GM21423 (cell line): Measurements from ENCODE around the gene PTOV1.

ENCODE experiments used
- ATAC-seq: cut with Tn5 transposase; IDR thresholded peaks from one replicate; pipeline ENCODE4 v1.9.1; 2021; ENCODE audit warnings: mild to moderate bottlenecking, moderate library complexity; ENCODE audit not compliant: unreplicated experiment

PTOV1 gene

DNA sequence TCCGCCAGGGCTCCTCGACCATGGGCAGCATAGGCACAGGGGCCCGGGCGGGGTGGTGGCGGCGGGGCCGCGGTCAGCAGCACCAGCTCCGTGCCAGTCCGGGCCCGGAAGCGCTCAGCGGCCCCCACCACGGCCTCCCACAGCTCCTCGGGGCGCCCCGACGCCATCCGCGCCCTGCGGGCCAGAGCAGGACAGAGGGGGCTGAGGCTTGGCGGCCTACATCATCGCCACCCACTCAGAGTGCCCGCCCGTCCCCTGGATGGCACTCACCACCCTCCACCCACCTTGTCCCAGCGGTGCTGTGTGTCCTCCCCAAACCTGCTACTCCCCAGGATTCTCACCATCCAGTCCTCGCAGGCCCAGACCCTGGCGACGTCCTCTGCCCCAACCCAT, 22.2 kb downstream of the PTOV1 start:
- ATAC-seq, result no peak

- no peak for ATAC-seq
Measured at GRCh38 chr19:49873834-49874233, 22.9 kb downstream of the PTOV1 start.

GRCh38 chr19:49874503-49875157, 23.7 kb downstream of the PTOV1 start:
- ATAC-seq, result no peak

DNA sequence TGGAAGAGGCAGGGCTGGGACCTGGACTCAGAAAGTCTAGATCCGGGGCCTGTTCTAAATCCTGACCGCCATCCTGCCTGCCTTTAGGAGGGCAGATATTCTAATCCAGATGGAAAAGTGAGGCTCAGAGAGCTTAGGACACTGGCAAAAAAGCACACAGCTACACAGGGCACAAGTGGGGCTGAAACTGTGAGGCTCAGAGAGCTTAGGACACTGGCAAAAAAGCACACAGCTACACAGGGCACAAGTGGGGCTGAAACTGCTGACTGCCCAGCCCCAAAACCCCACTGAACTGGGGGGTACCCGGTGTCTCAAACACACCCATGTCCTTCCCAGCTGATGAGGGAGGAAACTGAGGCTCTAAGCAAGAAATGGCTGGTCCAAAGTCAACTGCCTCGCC, 24.2 kb downstream of the PTOV1 start:
- no peak for ATAC-seq

DNA sequence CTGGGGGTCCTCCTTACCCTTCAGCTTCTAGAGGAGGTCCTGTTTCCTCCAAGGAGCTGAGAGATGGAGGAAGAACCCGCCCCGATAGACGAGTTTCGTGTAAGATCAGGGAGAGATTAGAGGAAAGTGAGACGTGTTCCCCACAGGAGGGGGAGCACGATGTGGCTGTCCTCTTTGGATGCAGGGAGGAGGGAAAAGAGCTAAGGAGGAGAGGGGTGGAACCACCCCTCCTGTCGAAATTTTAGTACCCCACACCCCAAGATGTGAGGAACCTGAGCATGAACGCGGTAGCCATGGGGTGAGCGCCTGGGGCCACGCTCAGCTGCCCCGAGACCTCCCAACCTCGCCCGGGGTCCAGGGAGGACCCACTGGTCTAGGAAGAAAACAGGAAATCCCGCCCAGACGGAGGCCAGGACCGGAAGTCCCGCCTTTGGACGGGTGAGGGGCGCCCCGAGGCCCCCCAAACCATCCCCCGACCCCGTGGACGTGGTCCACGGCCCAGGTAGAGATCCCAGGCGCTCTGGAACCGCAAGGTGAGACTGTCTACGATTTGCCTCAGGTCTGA, 25.0 kb downstream of the PTOV1 start:
- ATAC-seq, result no peak

DNA sequence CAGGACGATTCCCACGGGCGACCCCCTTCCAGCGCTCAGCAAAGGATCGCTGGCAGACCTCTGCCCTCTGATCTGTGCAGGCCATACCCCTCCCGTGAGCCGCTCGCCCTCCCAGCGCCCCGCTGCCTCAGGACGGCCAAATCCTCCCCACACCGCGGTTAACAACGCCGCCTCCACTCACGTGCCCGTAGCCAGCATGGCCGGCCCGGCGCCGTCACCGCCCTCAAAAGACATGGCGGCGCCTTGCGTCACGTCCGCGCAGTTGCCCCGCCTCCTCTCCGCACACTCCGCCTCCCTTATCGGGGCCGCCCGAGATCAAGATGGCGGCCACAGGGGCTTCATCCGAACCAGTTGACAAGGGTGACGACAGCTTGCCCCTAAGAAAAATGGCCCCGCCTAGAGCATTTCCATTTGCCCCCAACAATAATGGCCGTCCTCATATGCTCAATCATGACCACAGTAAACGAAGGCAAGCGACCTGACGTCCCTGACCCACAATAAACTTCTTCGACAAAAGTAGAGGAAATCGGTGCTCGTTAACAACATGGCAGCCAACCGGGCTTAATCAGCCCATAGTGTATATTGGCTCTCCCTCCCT, 25.6 kb downstream of the PTOV1 start:
- ATAC-seq, result peak; percentile 55

GRCh38 chr19:49877020-49877878, 26.3 kb downstream of the PTOV1 start, which contains the start of the genes AKT1S1 and TBC1D17:
TSS of gene AKT1S1 (minus strand) at chr19:49877355. CDS start at chr19:49873295, 4,060 bp downstream.
TSS of gene TBC1D17 (plus strand) at chr19:49877702. CDS start at chr19:49877724, 22 bp downstream.
- peak; percentile 52 for ATAC-seq

DNA sequence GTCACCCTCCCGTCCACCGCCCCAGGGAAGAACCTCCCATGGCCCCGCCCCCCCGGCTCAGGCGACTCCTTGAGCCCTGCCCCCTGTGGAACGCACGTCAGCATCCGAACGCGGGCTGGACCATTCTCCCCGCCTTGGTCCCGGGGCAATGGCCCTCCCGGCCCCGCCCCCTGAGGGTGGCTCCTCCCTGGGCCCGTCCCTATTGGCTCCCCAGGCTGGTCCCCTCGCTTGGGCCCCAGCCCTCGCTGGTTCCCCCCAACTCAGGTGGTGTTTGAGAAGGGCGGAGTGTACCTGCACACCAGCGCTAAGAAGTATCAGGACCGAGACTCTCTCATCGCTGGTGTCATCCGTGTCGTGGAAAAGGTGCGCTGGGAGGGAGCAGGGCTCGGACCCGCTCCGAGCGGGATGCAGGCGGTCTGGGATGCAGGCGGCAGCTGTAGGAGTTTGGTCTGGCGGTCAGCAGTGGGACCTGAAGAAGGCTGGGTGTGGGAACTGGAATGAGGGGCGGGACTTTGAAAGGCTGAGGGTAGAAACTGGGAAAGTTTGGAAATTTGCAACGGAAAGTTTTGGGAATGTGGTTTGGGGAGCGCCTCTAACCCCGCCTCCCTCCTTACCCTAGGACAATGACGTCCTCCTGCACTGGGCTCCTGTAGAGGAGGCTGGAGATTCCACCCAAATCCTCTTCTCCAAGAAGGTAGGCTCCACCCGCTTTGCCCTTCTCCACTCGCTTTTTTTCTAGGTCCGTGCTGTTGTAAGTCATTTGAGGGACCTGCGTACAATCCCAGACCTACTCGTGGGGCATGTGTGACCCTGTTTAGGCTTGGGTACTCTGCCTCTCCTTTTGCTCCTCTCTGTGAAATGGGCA, 27.2 kb downstream of the PTOV1 start:
- peak; percentile 43 for ATAC-seq

GRCh38 chr19:49878744-49879070, 27.7 kb downstream of the PTOV1 start:
- ATAC-seq, result no peak

DNA sequence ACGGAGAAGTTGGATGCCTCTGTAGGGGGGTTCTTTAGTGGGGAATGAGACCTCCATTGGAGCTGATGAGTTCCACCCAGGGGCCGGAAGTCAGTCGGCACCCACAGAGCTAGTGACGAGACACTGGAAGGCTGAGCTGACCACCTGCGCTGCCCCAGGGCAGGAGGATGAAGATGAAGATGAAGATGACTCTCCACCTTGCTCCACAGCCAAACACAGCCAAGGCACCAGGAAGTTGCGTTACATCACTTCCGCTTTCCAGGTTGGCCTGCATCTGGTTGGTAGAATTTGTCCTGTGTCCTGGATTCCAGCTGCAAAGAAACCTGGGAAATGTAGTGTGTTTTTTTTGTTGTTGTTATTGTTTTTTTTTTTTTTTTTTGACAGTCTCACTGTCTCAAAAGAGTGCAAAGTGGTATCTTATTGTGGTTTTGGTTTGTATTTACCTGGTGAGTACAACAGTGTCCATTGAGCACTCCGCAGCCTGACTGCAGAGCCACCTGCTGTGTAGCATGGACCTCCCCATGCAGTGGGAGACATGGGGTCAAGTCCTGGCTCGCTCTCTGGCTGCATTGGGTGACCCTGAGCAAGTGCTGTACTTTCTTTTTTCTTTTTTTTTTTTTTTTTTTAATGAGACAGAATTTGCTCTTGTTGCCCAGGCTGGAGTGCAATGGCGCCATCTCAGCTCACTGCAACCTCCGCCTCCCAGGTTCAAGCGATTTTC, 28.4 kb downstream of the PTOV1 start:
- ATAC-seq, result no peak

DNA sequence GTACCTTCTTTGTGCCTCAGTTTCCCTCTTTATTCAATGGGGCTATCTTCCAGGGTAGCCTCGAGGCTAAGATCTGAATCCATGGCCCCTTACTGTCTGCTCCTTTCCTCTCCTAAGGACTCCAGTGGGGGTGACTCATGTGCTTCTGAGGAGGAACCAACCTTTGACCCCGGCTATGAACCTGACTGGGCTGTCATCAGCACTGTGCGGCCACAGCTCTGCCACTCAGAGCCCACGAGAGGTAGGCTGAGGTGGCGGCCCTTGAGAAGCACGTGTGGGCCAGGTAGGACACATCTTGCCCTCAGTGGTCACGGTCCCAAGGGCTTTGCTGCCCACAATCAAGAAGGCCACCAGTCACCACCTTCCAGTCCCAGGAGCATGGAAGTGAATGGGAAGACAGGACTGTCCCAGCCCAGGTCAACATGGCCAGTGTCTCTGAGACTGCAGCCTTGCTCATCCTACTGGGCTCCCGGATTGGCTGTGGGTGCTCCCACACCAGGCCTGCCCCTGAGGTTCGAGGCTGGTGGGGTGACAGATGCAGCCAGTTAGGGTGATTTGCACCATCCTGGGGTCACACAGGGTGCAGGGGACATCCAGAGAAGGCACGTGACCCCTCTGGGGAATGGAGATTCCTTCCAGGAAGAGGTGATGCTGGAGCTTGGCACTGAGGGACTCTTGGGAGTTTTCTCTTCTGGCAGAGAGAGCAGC, 29.4 kb downstream of the PTOV1 start:
- ATAC-seq, result no peak

DNA sequence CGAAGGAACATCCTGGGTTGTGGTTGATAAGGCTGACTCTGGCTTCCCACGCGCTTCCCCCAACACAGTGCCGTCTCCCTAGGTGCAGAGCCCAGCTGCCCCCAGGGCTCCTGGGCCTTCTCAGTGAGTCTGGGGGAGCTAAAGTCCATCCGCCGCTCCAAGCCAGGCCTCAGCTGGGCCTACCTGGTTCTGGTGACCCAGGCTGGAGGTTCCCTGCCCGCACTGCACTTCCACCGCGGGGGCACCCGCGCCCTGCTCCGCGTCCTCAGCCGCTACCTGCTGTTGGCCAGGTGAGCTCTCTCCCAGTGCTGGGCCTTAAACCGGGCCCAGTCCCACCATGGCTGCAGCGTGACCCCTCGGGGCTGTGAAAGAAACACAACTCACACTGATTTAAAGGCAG, 30.2 kb downstream of the PTOV1 start:
- ATAC-seq, result no peak

DNA sequence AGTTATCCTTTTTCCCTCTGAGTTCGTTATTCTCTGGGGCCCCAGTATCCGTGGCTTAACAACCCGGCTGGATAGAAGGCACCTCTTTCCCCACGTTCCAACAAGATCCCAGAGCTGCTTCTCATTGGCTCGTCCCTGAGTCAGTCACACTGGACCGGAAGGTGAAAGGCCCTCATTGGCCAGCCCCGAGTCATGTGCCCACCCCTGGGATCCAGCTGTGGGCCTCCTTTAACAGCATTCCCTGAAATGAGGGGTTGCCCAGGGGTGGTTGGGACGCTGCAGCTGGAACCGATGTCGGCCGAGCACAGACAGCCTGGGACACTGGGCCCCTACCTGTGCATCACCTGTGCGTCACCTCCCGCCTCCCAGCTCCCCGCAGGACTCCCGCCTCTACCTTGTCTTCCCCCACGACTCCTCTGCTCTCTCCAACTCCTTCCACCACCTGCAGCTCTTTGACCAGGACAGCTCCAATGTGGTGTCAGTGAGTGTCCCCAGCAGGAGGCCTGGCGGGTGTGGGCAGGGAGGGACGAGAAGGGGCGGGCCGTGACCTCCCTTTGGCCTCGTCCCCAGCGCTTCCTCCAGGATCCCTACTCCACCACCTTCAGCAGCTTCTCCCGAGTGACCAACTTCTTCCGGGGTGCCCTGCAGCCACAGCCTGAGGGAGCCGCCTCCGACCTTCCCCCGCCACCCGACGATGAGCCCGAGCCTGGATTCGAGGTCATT, 30.9 kb downstream of the PTOV1 start:
- ATAC-seq, result no peak

- no peak for ATAC-seq
Measured at GRCh38 chr19:49882643-49883042, 31.7 kb downstream of the PTOV1 start.

DNA sequence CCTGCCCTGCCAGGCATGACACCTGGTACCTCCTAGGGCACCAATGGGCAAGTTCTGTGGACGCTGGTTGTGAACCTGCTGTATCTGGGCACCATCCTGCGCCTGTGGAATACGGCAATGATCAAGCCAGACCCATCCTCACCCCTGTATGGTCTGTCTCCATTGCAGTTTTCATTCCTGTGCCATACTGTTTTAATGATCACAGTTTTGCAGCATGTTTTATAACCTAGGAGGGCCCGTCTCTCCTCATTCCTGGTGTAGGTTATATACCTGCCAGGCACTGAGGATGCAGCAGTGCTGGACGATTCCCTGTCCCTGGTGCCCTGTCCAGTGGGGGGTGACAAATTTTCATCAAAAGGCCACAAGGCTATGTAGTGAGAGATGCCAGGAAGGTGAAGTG, 32.1 kb downstream of the PTOV1 start:
- ATAC-seq, result no peak

DNA sequence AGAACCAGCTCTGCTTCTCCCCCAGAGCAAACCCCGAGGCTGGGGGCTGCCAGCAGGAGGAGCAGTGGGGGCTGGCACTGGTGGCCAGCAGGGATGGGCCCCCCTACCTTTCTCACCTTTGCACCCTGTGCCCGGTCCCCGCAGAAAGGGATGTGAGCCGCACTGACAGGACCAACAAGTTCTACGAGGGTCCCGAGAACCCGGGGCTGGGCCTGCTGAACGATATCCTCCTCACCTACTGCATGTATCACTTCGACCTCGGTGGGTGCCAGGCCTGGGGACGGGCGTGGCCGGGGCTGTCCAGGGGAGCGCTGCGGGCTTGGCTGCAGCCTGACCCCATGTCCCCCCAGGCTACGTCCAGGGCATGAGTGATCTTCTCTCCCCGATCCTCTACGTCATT, 33.1 kb downstream of the PTOV1 start:
- ATAC-seq, result no peak

- no peak for ATAC-seq
Measured at GRCh38 chr19:49884760-49885159, 33.8 kb downstream of the PTOV1 start.

- no peak for ATAC-seq
Measured at GRCh38 chr19:49887037-49887664, 36.2 kb downstream of the PTOV1 start.
